ENCODE results near the gene KLHL24.
A peak's percentile ranks its signal among the peaks of the same experiment; 100 is the strongest.
"Not testable (repeated sequence)": the region's sequence is repeated elsewhere in the genome, so short reads cannot be mapped to it uniquely, and the experiment has no call there.

The KLHL24 gene

DNA sequence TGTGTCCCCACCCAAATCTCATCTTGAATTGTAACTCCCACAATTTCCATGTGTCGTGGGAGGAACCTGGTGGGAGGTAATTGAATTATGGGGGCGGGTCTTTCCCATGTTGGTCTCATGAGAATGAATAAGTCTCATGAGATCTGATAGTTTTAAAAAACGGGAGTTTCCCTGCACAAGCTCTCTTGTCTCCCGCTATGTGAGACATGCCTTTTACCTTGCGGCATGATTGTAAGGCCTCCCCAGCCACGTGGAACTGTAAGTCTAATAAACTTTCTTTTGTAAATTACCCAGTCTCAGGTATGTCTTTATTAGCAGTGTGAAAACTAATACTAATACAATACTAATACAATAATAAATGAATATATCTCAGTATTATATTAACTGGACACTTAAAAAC, 52.3 kb downstream of the KLHL24 start:
- TF ChIP-seq, protein P1, sequence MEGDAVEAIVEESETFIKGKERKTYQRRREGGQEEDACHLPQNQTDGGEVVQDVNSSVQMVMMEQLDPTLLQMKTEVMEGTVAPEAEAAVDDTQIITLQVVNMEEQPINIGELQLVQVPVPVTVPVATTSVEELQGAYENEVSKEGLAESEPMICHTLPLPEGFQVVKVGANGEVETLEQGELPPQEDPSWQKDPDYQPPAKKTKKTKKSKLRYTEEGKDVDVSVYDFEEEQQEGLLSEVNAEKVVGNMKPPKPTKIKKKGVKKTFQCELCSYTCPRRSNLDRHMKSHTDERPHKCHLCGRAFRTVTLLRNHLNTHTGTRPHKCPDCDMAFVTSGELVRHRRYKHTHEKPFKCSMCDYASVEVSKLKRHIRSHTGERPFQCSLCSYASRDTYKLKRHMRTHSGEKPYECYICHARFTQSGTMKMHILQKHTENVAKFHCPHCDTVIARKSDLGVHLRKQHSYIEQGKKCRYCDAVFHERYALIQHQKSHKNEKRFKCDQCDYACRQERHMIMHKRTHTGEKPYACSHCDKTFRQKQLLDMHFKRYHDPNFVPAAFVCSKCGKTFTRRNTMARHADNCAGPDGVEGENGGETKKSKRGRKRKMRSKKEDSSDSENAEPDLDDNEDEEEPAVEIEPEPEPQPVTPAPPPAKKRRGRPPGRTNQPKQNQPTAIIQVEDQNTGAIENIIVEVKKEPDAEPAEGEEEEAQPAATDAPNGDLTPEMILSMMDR (IDR thresholded peaks at IDR 0.05; ENCODE audit: control insufficient read depth, extremely low read depth, insufficient read depth) = no peak
- H3K4me3 ChIP-seq (ENCODE audit: low read depth, low read length) = no peak overlapping the region
- no peak for DNase-seq (ENCODE audit: low read depth)

- H3K4me3 ChIP-seq (ENCODE audit: low read depth, low read length) = no peak overlapping the region
- TF ChIP-seq, protein P1 (IDR thresholded peaks at IDR 0.05; ENCODE audit: control insufficient read depth, extremely low read depth, insufficient read depth) = no peak
- DNase-seq (ENCODE audit: low read depth) = peak; percentile 79
These were observed 53.5 kb downstream of the KLHL24 start for GRCh38 chr3:183688874-183689273.

DNA sequence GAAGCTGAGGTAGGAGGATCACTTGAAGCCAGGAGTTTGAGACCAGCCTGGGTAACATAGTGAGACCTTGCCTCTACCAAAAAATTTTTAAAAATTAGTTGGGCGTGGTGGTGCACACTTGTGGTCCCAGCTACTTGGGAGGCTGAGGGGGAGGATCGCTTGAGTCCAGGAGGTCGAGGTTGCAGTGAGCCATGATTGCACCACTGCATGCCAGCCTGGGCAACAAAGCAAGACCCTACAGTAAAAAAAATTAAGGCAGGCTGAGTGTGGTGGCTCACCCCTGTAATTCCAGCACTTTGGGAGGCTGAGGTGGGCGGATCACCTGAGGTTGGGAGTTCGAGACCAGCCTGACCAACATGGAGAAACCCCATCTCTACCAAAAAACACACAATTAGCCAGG, 54.2 kb downstream of the KLHL24 start:
- not testable (repeated sequence) for DNase-seq (ENCODE audit: low read depth); H3K4me3 ChIP-seq (ENCODE audit: low read depth, low read length)

DNA sequence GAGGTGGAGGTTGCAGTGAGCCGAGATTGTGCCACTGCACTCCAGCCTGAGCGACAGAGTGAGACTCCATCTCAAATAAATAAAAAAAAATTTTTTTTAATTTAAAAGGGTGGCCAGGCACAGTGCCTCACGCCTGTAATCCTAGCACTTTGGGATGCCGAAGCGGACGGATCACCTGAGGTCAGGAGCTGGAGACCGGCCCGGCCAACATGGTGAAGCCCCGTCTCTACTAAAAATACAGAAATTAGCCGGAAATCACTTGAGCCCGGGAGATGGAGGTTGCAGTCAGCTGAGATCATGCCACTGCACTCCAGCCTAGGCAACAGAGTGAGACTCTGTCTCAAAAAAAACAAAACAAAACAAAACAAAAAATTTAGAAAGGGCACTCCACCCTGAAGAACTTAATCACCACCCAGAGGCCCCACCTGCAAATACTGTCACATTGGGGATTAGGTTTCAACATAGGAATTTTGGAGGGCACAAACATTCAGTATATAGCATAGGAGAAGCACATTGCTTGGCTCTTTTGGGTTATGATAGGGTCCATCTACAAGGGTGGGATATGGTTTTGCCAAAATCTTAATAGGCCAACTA, 55.1 kb downstream of the KLHL24 start:
- TF ChIP-seq, protein P1 (IDR thresholded peaks at IDR 0.05; ENCODE audit: control insufficient read depth, extremely low read depth, insufficient read depth) = no peak
- no peak for DNase-seq (ENCODE audit: low read depth)
- H3K4me3 ChIP-seq (ENCODE audit: low read depth, low read length) = no peak overlapping the region

DNA sequence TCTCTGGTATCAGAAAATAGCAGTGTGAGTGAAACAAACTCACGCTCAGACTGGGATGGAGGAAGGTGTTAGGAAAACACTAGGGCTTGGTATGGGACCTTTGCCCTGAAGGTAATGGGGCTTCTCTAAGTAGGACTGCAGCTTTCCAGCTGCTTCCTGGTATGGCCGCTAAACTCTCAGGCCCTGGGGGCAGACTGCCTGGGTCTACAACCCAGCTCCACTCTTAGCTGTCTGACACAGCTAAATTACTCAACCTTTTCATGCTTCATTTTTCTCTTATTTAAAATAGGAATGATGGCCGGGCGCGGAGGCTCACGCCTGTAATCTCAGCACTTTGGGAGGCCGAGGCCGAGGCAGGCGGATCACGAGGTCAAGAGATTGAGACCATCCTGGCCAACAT, 57.0 kb downstream of the KLHL24 start:
- DNase-seq (ENCODE audit: low read depth) = no peak
- TF ChIP-seq, protein P1 (IDR thresholded peaks at IDR 0.05; ENCODE audit: control insufficient read depth, extremely low read depth, insufficient read depth) = no peak
- H3K4me3 ChIP-seq (ENCODE audit: low read depth, low read length) = no peak overlapping the region

GRCh38 chr3:183695569-183696364, 60.3 kb downstream of the KLHL24 start:
- TF ChIP-seq, protein P1 (IDR thresholded peaks at IDR 0.05; ENCODE audit: control insufficient read depth, extremely low read depth, insufficient read depth) = no peak
- no peak for DNase-seq (ENCODE audit: low read depth)
- H3K4me3 ChIP-seq (ENCODE audit: low read depth, low read length) = no peak overlapping the region

GRCh38 chr3:183697123-183697609, 61.7 kb downstream of the KLHL24 start:
- TF ChIP-seq, protein P1 (IDR thresholded peaks at IDR 0.05; ENCODE audit: control insufficient read depth, extremely low read depth, insufficient read depth) = no peak
- H3K4me3 ChIP-seq (ENCODE audit: low read depth, low read length) = peak overlapping the region; percentile 97
- DNase-seq (ENCODE audit: low read depth) = no peak
